GM19193 (cell line): ENCODE data around the gene HTR1B.

Source experiments
- POLR2A ChIP-seq: IDR thresholded peaks from 4 replicates; pipeline ENCODE4 v1.6.1; 2011; ENCODE audit not compliant: insufficient read depth, insufficient read length; ENCODE audit errors: extremely low read depth

HTR1B gene

GRCh38 chr6:77440206-77440976 is 22.9 kb downstream of the HTR1B start:
- no peak for TF ChIP-seq POLR2A

DNA sequence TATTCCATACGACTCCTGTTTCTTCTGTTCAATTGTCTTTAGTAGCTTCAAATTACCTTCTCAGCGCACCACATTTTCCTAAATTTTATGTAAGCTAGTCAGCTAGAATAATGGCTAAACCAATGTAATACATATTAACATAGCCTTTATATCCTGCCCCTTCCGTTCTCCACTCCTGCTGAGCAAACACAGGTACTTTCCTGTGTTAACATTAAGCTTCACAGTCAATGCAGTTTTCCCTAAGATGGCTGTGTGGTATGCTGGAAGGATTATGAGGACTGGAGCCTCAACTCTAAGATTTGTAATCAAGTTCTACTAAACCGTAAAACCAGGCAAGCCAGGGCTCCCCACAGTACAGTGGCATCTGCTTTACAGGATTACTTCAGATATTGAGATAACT is 29.4 kb downstream of the HTR1B start:
- TF ChIP-seq POLR2A = no peak

DNA sequence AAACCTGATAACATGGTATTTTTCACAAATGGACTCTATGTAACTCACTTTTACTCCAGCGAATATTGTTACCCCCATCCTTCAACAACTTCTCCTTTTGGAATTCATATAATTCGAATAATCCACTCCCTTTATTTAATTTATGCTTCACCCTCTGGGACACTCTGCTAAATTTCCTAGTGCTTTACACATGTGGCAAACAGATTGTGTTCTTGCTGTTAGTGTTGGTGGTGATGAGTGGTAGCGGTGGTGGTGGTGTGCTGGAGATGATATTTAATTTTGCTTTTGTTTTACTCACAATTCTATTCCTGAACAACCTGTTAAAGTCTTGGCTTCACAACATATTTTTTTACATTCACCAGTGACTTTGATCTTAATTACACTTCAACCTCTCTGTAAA is 32.8 kb downstream of the HTR1B start:
- no peak for TF ChIP-seq POLR2A

GRCh38 chr6:77425671-77426070 is 37.6 kb downstream of the HTR1B start:
- no peak for TF ChIP-seq POLR2A

DNA sequence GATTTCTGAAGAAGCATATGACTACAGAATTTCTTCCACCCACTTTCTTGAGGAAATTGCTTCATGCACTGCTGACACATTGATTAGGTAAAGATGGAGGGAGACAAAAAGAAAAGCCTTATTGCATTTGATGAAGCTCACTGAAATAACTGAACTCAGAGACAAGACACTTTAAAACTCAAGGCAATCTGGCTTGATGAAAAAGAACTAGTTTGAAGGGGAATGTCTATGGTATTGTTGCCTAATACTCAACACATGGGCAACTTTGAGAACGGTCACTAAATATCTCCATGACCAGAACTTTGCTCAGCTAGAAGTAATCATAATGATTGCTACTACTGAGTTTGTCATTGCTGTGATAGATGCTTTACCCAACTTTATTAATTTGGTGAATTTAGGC is 38.1 kb downstream of the HTR1B start:
- TF ChIP-seq POLR2A = no peak

- no peak for TF ChIP-seq POLR2A
Measured at GRCh38 chr6:77424761-77425160, 38.5 kb downstream of the HTR1B start.

- TF ChIP-seq POLR2A = no peak
Measured at GRCh38 chr6:77416839-77417238, 46.5 kb downstream of the HTR1B start.

DNA sequence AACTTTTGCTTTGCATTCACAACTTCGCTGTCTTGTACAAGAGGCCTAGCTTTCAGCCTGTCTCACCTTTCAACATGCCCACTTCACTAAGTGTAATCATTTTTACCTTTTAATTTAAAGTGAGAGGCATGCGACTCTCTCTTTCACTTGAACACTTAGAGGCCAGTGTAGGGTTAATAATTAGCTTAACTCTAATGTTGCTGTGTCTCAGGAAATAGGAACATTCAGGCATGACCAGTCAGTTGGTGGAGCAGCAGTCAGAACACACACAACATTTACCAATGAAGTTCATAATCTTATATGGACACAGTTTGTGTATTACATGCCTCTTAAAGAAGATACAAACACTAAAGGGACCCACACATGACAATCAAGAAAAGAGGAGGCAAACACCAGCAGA is 47.6 kb downstream of the HTR1B start:
- TF ChIP-seq POLR2A = no peak
